NB4 (cell line): ENCODE data around the gene SRP19.

ENCODE experiments used
- DNase-seq: peaks from one replicate; pipeline ENCODE4 v3.0.0; 2010; ENCODE audit warnings: low read depth
- H3K4me3 ChIP-seq: one replicate; pipeline ENCODE4 v1.5.1; 2011; ENCODE audit warnings: mild to moderate bottlenecking, low read depth, low read length, moderate library complexity
- CTCF ChIP-seq: IDR thresholded peaks from one replicate; pipeline ENCODE4 v1.5.1; 2012; ENCODE audit warnings: low read depth, low read length
- MYC ChIP-seq: IDR thresholded peaks from 2 replicates; pipeline ENCODE4 v1.6.1; 2011; ENCODE audit warnings: low read depth, low read length
- POLR2A ChIP-seq: IDR thresholded peaks from 2 replicates; pipeline ENCODE4 v1.6.1; 2011; ENCODE audit warnings: mild to moderate bottlenecking; ENCODE audit not compliant: insufficient read length; ENCODE audit errors: extremely low read depth
- TF ChIP-seq, protein P1 (sequence below): IDR thresholded peaks from 2 replicates; pipeline ENCODE4 v1.6.1; 2011; ENCODE audit warnings: low read depth, low read length

Gene SRP19

GRCh38 chr5:112906637-112907036, 45.5 kb downstream of the SRP19 start:
- TF ChIP-seq, protein P1, sequence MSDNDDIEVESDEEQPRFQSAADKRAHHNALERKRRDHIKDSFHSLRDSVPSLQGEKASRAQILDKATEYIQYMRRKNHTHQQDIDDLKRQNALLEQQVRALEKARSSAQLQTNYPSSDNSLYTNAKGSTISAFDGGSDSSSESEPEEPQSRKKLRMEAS: no peak
- TF ChIP-seq CTCF (no peak), MYC (no peak), POLR2A (no peak)
- DNase-seq: no peak
- H3K4me3 ChIP-seq: no peak overlapping the region

GRCh38 chr5:112907166-112907631, 46.1 kb downstream of the SRP19 start:
- DNase-seq: no peak
- H3K4me3 ChIP-seq: no peak overlapping the region
- no peak for TF ChIP-seq CTCF

GRCh38 chr5:112908854-112909253, 47.8 kb downstream of the SRP19 start:
- DNase-seq: no peak
- H3K4me3 ChIP-seq: no peak overlapping the region
- TF ChIP-seq, protein P1: no peak

DNA sequence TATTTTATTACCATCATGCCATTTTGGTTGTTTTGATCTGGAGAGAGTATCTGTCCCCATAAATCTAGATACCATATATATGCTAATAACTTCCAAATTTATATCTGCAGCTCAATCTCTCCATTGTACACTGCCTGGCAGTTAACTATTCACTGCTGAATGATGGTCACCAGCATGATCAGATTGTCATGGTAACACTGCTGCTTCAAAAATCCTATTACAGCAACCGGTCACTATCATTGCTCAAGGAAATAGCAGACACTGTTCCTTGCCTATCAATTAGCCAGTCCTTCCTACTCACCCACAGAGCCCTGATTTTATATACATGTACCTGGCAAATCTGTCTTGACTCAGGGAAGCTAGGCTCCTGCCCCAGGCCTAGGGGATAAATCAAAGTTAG, 49.4 kb downstream of the SRP19 start:
- TF ChIP-seq MYC (no peak), CTCF (no peak), POLR2A (no peak)
- TF ChIP-seq, protein P1: no peak
- no peak overlapping the region for H3K4me3 ChIP-seq
- DNase-seq: no peak

GRCh38 chr5:112914584-112914983, 53.5 kb downstream of the SRP19 start:
- DNase-seq: no peak
- no peak for TF ChIP-seq CTCF
- no peak for TF ChIP-seq POLR2A
- TF ChIP-seq, protein P1: no peak
- TF ChIP-seq MYC: no peak
- H3K4me3 ChIP-seq: no peak overlapping the region

GRCh38 chr5:112915831-112916230, 54.7 kb downstream of the SRP19 start:
- TF ChIP-seq POLR2A (no peak), CTCF (no peak), MYC (no peak)
- TF ChIP-seq, protein P1: no peak
- no peak overlapping the region for H3K4me3 ChIP-seq
- no peak for DNase-seq
